GM19452 (cell line): ENCODE results near the gene APOD.
"Not testable (repeated sequence)": the region's sequence is repeated elsewhere in the genome, so short reads cannot be mapped to it uniquely, and the experiment has no call there.

ENCODE experiments used
- ATAC-seq: cut with Tn5 transposase; IDR thresholded peaks from one replicate; pipeline ENCODE4 v1.9.1; 2021; ENCODE audit not compliant: unreplicated experiment

Gene APOD

DNA sequence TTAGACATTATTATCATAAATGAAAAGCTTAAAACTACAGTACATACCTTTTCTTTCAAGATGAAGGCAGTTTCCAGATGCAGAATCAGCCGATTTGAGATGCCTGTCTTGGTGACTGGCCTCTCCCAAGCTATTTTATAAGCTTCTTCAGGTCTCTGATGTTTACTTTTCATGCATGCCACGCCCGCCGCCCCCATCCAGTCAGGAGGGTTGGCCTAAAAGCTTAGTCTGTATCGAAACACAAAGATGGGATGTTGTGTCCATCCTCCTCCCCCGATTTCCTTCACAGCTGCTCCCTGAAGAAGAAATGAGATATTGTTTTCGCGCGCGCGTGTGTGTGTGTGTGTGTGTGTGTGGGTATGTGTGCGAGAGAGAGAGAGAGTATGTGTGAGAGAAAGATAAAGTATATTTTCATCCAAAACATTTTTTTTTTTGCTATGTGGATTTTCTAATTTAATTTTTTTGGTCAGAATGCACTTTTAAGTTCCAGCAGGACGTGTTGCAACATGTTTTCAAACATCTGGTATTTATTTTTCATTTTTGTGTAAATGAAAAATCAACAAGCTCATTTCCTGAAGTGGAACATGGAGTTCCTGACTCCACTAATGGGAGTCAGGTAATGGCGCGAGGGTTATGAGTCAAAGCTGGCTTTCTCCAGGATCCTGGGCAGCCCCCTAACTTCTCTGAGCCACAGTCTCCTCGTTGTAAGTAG is at the start of gene APOD:
APOD (minus strand) TSS at position 110 of the 712 bp plus-strand sequence. CDS start 4,479 bp downstream, outside the sequence.
- no peak for ATAC-seq

DNA sequence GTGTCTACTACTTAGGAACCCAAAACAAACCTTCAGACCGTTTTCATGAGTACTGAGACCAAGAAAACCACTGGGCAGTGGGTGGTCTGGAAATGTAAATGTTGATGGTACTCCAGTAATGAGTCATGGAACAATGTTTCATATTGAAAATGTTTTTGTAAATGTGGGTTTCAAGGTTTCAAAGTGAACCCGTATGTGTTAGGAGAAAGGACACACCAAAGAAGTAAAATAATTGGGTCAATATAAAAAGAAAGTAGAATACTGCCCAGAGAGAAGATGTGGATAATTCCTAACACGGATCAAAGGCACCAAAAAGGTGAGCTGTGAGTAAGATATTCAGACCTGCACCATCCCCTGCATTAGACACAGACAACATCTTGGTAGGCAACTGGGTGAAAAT is 49.6 kb upstream of the APOD start:
- ATAC-seq, result not testable (repeated sequence)

GRCh38 chr3:195632501-195633185 is 48.9 kb upstream of the APOD start:
- ATAC-seq, result not testable (repeated sequence)

DNA sequence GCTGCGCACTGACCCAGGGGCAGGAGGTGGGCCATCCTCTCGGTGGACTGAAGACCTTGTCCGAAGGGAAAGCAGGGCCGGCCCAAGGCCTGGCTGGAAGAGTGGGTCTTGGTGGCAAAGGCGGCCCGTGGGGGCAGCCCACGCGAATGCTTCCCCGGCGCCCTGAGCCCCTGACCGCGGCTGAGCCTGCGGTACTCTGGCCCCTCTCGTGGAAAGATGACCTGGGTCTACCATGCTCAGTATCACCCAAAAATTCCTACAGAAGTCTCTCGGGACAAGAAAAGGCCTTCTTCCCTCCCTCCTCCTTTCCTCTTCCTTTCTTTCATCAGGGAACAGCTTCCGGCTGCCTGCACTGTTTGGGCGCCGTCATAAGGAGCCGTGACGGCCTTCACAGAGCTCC is 48.3 kb upstream of the APOD start:
- not testable (repeated sequence) for ATAC-seq

GRCh38 chr3:195630938-195631495 is 47.3 kb upstream of the APOD start:
- ATAC-seq, result not testable (repeated sequence)

DNA sequence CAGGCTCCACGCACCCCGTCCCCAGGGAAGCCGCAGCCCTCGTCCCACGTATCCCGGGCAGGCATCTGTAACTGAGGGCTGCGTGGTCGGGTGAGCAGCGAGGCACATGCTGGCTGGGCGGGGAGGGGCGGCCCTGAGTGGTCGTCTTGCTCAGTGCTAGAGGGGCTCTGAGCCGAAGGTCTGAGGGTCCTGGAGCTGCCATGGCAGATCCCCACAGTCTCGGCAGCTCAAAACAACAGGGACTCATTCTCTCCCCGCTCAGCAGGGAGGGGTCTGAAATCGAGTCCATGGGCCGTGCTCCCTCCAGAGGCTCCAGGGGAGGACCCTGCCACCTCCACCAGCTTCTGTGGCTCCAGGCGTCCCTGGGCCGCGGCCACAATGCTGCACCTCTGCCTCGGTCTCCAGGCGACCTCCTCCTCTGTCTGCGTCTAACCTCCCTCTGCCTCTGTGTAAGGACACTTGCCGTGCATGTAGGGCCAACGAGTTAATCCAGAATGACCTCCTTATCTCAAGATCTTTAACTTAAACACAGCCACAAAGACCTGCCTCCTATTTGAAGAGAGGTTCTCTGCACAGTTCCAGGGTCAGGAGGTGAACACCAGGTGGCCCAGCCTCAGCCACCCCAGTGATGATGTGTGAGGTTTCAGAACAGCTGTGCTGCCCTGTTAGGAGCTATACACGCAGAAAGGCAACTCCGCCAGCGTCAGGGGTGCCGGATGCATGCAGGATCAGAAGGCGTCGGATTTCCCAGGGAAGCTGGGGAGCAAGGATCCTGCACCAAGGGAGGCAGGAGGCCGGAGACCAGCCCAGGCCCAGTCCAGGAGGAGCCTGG is 46.6 kb upstream of the APOD start:
- ATAC-seq, result not testable (repeated sequence)

DNA sequence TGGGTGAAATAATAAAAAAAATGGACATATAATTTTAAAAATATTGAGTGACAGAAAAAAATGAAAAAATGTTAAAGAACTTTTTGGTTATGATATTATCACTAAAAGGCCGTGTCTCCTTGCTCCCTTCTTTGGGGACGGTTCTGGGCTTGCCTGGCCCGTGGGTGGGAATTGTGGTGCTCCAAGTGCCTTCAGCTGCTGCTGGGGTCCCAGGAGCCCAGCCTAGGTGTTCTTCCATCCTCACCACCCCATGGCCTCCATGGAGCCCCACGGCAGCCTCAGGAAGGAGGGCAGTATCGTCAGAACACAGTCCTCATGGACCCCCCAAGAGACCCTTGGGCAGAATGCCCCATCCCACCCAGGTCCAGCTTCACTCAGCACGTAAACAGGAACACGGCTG is 45.9 kb upstream of the APOD start:
- not testable (repeated sequence) for ATAC-seq

DNA sequence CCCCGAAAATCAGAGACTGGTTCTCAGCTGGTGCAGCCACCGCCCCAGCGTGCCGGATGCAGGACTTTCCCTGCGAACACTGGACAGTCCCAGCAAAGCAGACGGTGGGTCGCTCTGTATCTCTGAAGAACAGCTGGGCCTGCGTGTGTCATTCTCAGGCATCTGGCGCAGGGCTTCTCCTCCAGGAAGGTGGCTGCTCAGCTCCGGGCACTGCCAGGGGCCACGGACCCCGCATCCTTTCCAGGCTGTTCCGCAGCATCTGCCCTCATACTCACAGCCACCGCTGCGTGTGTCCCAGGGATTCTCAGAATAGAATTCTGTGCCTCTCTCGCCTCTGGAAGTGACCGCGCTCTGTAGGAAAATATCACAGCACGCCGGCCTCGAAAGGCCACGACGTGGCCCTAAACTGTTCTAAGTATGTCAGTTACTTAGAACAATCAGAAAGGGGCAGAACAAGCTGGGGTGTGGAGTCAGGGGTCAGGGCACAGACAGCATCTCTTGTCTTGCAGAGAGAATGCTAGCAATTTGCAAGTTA is 44.7 kb upstream of the APOD start:
- not testable (repeated sequence) for ATAC-seq

- ATAC-seq, result not testable (repeated sequence)
Observed at GRCh38 chr3:195627515-195628385, 44.0 kb upstream of the APOD start.

- ATAC-seq, result peak; percentile 84
Observed at GRCh38 chr3:195624603-195625560, 41.1 kb upstream of the APOD start.

GRCh38 chr3:195624171-195624570 is 40.4 kb upstream of the APOD start:
- ATAC-seq, result peak; percentile 10

DNA sequence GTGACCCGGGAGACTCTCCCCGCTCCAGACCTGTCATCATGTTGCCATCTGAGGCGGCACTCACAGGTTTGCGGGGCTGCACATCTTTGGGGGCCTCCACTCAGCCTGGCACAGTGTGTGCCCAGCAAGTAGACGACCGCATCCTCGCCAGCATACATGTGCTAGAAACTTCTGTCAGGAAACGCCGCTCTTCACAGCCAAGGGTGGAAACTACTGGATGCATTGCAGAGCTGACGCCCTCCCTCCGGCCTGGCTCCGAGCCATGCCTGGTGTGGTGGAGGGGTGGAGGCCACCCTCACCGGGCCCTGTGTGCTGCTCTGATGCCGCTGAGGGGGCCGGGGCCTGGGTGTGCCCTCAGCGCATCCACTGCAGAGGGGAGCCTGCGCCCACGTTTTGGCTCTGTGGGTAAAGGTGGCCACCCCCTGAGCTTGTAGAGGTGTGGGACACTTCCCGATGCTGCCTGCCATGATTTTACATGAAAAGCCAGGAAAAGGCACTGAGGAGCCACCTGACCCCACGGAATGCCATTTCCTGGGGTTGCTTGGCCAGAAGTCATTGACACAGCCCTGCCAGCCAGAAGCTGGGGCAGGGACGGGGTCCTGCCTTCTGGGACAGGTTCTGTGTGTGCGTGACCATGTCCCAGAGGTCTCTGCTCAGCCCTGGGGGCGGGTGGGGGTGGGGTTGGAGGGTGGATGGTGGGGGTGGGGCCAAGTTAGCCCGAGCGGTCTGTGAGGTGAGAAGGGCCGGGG is 39.7 kb upstream of the APOD start:
- ATAC-seq, result not testable (repeated sequence)

DNA sequence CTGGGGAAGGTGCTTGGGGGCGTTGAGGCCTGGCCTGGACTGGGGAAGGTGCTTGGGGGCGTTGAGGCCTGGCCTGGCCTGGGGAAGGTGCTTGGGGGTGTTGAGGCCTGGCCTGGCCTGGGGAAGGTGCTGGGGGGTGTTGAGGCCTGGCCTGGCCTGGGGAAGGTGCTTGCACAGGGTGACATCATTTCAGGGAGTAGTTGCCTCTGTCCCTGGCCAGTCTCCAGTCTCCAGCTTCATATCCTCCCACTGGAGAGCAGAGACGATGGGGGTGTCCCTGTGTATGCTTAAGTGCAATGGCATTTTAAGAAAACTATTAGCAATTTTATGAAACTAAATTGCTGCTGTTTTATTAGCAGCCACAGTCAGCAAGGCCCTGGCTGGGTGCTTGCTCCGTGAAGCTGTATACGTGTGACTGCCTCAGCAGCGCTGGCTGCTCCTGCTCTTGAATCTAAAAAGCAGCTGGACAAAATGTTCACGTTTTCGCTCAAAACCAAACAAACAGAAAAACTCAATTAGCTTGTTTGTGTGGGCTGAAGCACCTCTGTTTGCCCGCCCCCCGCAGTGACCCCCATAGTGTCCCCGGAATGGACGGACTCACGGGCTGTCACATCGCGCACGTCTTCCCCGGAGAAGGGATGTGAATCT is 38.9 kb upstream of the APOD start:
- ATAC-seq, result not testable (repeated sequence)

DNA sequence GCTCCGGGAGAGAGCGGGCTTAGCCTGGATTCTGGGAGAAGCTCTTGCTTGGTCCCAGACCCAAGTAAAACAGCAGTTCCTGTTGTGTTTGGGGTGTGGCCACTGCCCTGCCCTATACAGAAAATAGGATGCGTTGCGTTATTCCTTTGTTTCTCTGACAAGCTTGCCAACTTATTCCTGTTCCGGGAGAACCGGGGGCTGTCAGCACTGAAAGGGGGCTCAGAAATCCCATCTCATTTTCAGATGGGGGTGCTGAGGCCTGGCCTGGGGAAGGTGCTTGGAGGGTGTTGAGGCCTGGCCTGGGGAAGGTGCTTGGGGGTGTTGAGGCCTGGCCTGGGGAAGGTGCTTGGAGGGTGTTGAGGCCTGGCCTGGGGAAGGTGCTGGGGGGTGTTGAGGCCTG is 38.3 kb upstream of the APOD start:
- ATAC-seq, result not testable (repeated sequence)

DNA sequence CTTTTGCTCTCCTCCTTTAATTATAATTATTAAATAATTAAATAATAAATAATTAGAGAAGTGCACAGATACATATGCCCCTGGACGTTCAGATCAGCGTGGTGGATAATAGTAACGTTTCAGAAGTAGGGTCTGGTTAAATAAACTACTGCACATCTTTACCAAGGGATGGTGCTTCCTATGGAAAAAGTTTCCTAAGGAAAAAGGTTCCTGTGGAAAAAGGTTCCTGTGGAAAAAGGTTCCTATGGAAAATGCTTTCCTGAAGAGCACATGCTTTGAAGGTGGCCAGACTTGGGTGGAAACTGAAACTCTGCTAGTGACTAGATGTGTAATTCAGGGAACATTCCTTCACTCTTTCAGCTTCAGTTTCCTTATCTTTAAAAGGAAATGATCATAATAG is 37.4 kb upstream of the APOD start:
- ATAC-seq, result not testable (repeated sequence)

GRCh38 chr3:195620476-195620875 is 36.7 kb upstream of the APOD start:
- ATAC-seq, result not testable (repeated sequence)

DNA sequence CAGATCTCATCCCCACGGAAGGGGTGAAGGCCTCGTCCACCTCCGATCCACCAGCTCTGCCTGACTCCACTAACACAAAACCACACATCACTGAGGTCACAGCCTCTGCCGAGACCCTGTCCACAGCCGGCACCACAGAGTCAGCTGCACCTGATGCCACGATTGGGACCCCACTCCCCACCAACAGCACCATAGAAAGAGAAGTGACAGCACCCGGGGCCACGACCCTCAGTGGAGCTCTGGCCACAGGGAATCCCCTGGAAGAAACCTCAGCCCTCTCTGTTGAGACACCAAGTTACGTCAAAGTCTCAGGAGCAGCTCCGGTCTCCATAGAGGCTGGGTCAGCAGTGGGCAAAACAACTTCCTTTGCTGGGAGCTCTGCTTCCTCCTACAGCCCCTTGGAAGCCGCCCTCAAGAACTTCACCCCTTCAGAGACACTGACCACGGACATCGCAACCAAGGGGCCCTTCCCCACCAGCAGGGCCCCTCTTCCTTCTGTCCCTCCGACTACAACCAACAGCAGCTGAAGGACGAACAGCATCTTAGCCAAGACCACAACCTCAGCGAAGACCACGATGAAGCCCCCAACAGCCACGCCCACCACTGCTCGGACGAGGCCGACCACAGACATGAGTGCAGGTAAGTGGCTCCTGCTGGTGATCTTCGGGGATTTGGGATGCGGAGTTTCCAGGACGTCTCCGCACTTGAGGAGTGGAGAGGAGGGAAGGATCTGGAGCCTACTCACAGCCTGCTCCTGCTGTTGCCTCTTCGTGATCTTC is 36.0 kb upstream of the APOD start:
- not testable (repeated sequence) for ATAC-seq
